Fibroblast of lung (primary cell): ENCODE results near the gene CDCA4.

ENCODE experiments used
- EZH2 ChIP-seq: IDR thresholded peaks from 2 replicates; pipeline ENCODE4 v1.5.1; 2012; ENCODE audit warnings: low read length, control low read depth, mild to moderate bottlenecking; ENCODE audit errors: missing control alignments
- TF ChIP-seq, protein P1 (sequence below), 2 donors: IDR thresholded peaks in 1 of 2; conservative IDR thresholded peaks in 1 of 2; 1 replicate in 1 of 2; 2 replicates in 1 of 2; pipeline ENCODE4 v1.5.1; 2011 to 2012; ENCODE audit warnings: low read length in 2 of 2, control low read depth in 1 of 2, inconsistent platforms in 1 of 2, low read depth in 1 of 2, mild to moderate bottlenecking in 1 of 2

- TF ChIP-seq, protein P1, sequence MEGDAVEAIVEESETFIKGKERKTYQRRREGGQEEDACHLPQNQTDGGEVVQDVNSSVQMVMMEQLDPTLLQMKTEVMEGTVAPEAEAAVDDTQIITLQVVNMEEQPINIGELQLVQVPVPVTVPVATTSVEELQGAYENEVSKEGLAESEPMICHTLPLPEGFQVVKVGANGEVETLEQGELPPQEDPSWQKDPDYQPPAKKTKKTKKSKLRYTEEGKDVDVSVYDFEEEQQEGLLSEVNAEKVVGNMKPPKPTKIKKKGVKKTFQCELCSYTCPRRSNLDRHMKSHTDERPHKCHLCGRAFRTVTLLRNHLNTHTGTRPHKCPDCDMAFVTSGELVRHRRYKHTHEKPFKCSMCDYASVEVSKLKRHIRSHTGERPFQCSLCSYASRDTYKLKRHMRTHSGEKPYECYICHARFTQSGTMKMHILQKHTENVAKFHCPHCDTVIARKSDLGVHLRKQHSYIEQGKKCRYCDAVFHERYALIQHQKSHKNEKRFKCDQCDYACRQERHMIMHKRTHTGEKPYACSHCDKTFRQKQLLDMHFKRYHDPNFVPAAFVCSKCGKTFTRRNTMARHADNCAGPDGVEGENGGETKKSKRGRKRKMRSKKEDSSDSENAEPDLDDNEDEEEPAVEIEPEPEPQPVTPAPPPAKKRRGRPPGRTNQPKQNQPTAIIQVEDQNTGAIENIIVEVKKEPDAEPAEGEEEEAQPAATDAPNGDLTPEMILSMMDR (conservative IDR thresholded peaks at IDR 0.05 in 1 of 2, IDR thresholded peaks at IDR 0.05 in 1 of 2; ENCODE audit: low read depth in 1 of 2, low read length in 2 of 2) = no peak
- TF ChIP-seq EZH2 = no peak
These were observed 34.3 kb downstream of the CDCA4 start for GRCh38 chr14:104986487-104987164.
